H1 (cell line): ENCODE measurements around the gene RBMS1. TPM values are rescaled to one million over a fixed set of nuclear protein-coding genes. Genes with fewer than 3 reads are reported as not detected.

ENCODE experiments used
- CTCF ChIA-PET: fragments of 300-600 bp; sonication (Branson Sonifier 250); formaldehyde crosslinking; loops from one replicate; lab custom pipeline; 2021; ENCODE audit not compliant: partially characterized antibody; lab: Charles Lee
- POLR2A ChIA-PET: fragments of 300-600 bp; sonication (Branson Sonifier 250); formaldehyde crosslinking; loops from one replicate; lab custom pipeline; 2021; ENCODE audit warnings: inconsistent platforms; ENCODE audit not compliant: partially characterized antibody; lab: Charles Lee
- DNase-seq, 2 experiments: peaks; one replicate each; pipeline versions ENCODE4 v3.0.0 to v3.0.0-alpha.2; 2010 to 2022; ENCODE audit warnings: low spot score in 2 of 2, low read depth in 1 of 2, mixed read lengths in 1 of 2
- FAIRE-seq: peaks from 2 replicates; lab custom pipeline; 2011; peaks lifted over from hg19 to GRCh38; lab: Jason Lieb, UNC
- H2AFZ ChIP-seq: 2 replicates; pipeline ENCODE4 v1.8.1; 2012; ENCODE audit warnings: low read length, inconsistent platforms
- H2AK5ac ChIP-seq: 2 replicates; pipeline ENCODE4 v1.6.1; 2013; ENCODE audit warnings: low read depth, low read length
- H2BK120ac ChIP-seq: replicated peaks from 2 replicates; pipeline ENCODE3; 2013; ENCODE audit warnings: low read depth, low read length, inconsistent platforms
- H2BK12ac ChIP-seq: 2 replicates; pipeline ENCODE4 v1.6.1; 2013; ENCODE audit warnings: low read depth, low read length
- H2BK15ac ChIP-seq: 2 replicates; pipeline ENCODE4 v1.6.1; 2013; ENCODE audit warnings: low read length
- H2BK20ac ChIP-seq: 2 replicates; pipeline ENCODE4 v1.6.1; 2013; ENCODE audit warnings: low read length
- H2BK5ac ChIP-seq: 2 replicates; pipeline ENCODE4 v1.6.1; 2013; ENCODE audit warnings: low read depth, low read length
- H3K14ac ChIP-seq: 2 replicates; pipeline ENCODE4 v1.6.1; 2013; ENCODE audit warnings: inconsistent platforms; ENCODE audit not compliant: insufficient read length
- H3K18ac ChIP-seq: 2 replicates; pipeline ENCODE4 v1.6.1; 2013; ENCODE audit warnings: low read length; ENCODE audit errors: extremely low read depth
- H3K23ac ChIP-seq: 2 replicates; pipeline ENCODE4 v1.6.1; 2013; ENCODE audit warnings: inconsistent platforms; ENCODE audit not compliant: insufficient read length
- H3K23me2 ChIP-seq: 2 replicates; pipeline ENCODE4 v1.6.1; 2013; ENCODE audit warnings: low read depth, low read length
- H3K27ac ChIP-seq: 2 replicates; pipeline ENCODE4 v1.6.1; 2011; ENCODE audit warnings: low read depth, low read length, inconsistent platforms
- H3K27me3 ChIP-seq, 4 experiments: replicated peaks in 1 of 4; 1 replicate in 1 of 4; 2 replicates in 3 of 4; pipeline versions ENCODE4 v1.6.1 to v1.8.1; 2011 to 2013; ENCODE audit warnings: low read length in 3 of 4, mild to moderate bottlenecking in 3 of 4, inconsistent platforms in 2 of 4, mixed read lengths in 2 of 4, moderate library complexity in 1 of 4; ENCODE audit not compliant: control insufficient read depth in 3 of 4, insufficient read depth in 3 of 4; ENCODE audit errors: extremely low read depth in 1 of 4
- H3K36me3 ChIP-seq, 4 experiments: 2 replicates each; pipeline versions ENCODE4 v1.6.1 to v1.8.1; 2011 to 2013; ENCODE audit warnings: mild to moderate bottlenecking in 4 of 4, low read length in 3 of 4, moderate library complexity in 2 of 4, control low read depth in 1 of 4, inconsistent platforms in 1 of 4; ENCODE audit not compliant: insufficient read depth in 4 of 4, control insufficient read depth in 2 of 4
- H3K4ac ChIP-seq: replicated peaks from 2 replicates; pipeline ENCODE3; 2013; ENCODE audit warnings: low read length, low read depth, mixed read lengths, inconsistent platforms; ENCODE audit not compliant: insufficient read length
- H3K4me1 ChIP-seq, 4 experiments: replicated peaks in 1 of 4; 1 replicate in 1 of 4; 2 replicates in 3 of 4; pipeline versions ENCODE4 v1.6.1 to v1.8.1; 2011 to 2013; ENCODE audit warnings: low read length in 3 of 4, inconsistent platforms in 2 of 4, mixed read lengths in 1 of 4; ENCODE audit not compliant: insufficient read depth in 4 of 4, control insufficient read depth in 3 of 4
- H3K4me2 ChIP-seq, 2 experiments: 2 replicates each; pipeline versions ENCODE4 v1.6.1 to v1.8.1; 2011 to 2013; ENCODE audit warnings: low read depth in 2 of 2, low read length in 2 of 2, control low read depth in 1 of 2, inconsistent platforms in 1 of 2, mild to moderate bottlenecking in 1 of 2; ENCODE audit not compliant: insufficient read depth in 1 of 2
- H3K4me3 ChIP-seq, 4 experiments: fragments of 200-600, 300-600 bp in 1 of 4; sonication (generic), shearing (Covaris generic), sonication (Bioruptor Twin) in 1 of 4; 2 replicates each; pipeline versions ENCODE4 v1.5.1 to v1.8.1; 2011 to 2016; ENCODE audit warnings: low read length in 4 of 4, low read depth in 3 of 4, control low read depth in 2 of 4, inconsistent platforms in 2 of 4, mild to moderate bottlenecking in 2 of 4, mixed read lengths in 1 of 4, moderate library complexity in 1 of 4; ENCODE audit not compliant: insufficient read depth in 2 of 4; ENCODE audit errors: extremely low read depth in 1 of 4
- H3K56ac ChIP-seq: replicated peaks from 2 replicates; pipeline ENCODE3; 2013; ENCODE audit warnings: low read depth, mild to moderate bottlenecking, mixed read lengths, low read length, inconsistent platforms; ENCODE audit not compliant: insufficient read length
- H3K79me1 ChIP-seq: 2 replicates; pipeline ENCODE4 v1.6.1; 2013; ENCODE audit warnings: low read depth, low read length, control low read depth
- H3K79me2 ChIP-seq, 2 experiments: 2 replicates each; pipeline versions ENCODE4 v1.6.1 to v1.8.1; 2012 to 2013; ENCODE audit warnings: low read length in 2 of 2, mild to moderate bottlenecking in 2 of 2, inconsistent platforms in 1 of 2; ENCODE audit not compliant: insufficient read depth in 2 of 2, control insufficient read depth in 1 of 2
- H3K9ac ChIP-seq, 4 experiments: replicated peaks in 1 of 4; 1 replicate in 1 of 4; 2 replicates in 3 of 4; pipeline versions ENCODE4 v1.6.1 to v1.8.1; 2011 to 2013; ENCODE audit warnings: low read depth in 3 of 4, low read length in 3 of 4, control low read depth in 2 of 4, mild to moderate bottlenecking in 2 of 4, moderate library complexity in 2 of 4, inconsistent platforms in 1 of 4; ENCODE audit errors: extremely low read depth in 1 of 4
- H3K9me3 ChIP-seq, 2 experiments: 2 replicates each; pipeline versions ENCODE4 v1.6.1 to v1.8.1; 2012 to 2013; ENCODE audit warnings: mild to moderate bottlenecking in 2 of 2, moderate library complexity in 2 of 2, control low read depth in 1 of 2, inconsistent platforms in 1 of 2, low read depth in 1 of 2, low read length in 1 of 2, mixed read lengths in 1 of 2; ENCODE audit not compliant: insufficient read depth in 2 of 2
- H4K20me1 ChIP-seq, 2 experiments: replicated peaks in 1 of 2; 2 replicates each; pipeline versions ENCODE3 to v1.8.1; 2011 to 2013; ENCODE audit warnings: inconsistent platforms in 2 of 2, low read length in 2 of 2, mild to moderate bottlenecking in 1 of 2; ENCODE audit not compliant: insufficient read depth in 2 of 2, control insufficient read depth in 1 of 2
- H4K5ac ChIP-seq: 2 replicates; pipeline ENCODE4 v1.6.1; 2013; ENCODE audit warnings: low read length, low read depth, mixed read lengths, inconsistent platforms; ENCODE audit not compliant: insufficient read length
- H4K8ac ChIP-seq: 2 replicates; pipeline ENCODE4 v1.8.0; 2013; ENCODE audit warnings: mild to moderate bottlenecking, moderate library complexity, low read length, inconsistent platforms; ENCODE audit not compliant: insufficient read depth; ENCODE audit errors: extremely low read depth
- H4K91ac ChIP-seq: replicated peaks from 2 replicates; pipeline ENCODE3; 2013; ENCODE audit warnings: low read length, mixed read lengths, inconsistent platforms; ENCODE audit not compliant: insufficient read length
- POU5F1 ChIP-seq: IDR thresholded peaks from 2 replicates; pipeline ENCODE4 v1.6.1; 2011; ENCODE audit warnings: low read depth, mild to moderate bottlenecking, low read length, moderate library complexity
- WGBS, 2 experiments: shearing (Covaris generic) in 1 of 2; methylation state at CpG; one replicate each; pipeline versions ENCODE4 v1.1.6 to v1.1.7; 2013 to 2015; ENCODE audit warnings: low lambda C conversion rate in 2 of 2, mixed read lengths in 2 of 2, inconsistent platforms in 1 of 2, low coverage in 1 of 2, missing lambda C conversion rate in 1 of 2; ENCODE audit not compliant: insufficient replicate concordance in 2 of 2, insufficient coverage in 1 of 2, insufficient read length in 1 of 2; ENCODE audit errors: extremely low coverage in 1 of 2, missing lambda C conversion rate in 1 of 2; 5-methylcytosine and 5-hydroxymethylcytosine counted together
- polyA plus RNA-seq, 7 experiments: library from polyadenylated mRNA; depleted of rRNA in 3 of 7; stranded (reverse) in 5 of 7; unstranded in 2 of 7; fragments of >200 nt in 5 of 7; fragments of 200-250 nt in 2 of 7; gene quantifications; 1 replicate in 5 of 7; 2 replicates in 1 of 7; 4 replicates in 1 of 7; pipeline versions ENCODE4 v1.2.1 to v1.2.3, GENCODE V29; 2011 to 2013; ENCODE audit warnings: missing spikeins in 2 of 7, mixed read lengths in 2 of 7
- total RNA-seq: library from RNA; stranded (reverse); fragmentation: NEBNext Ultra II Directional; extraction: Animal tissue kit (Norgen Biotek cat#: 25700); gene quantifications from 2 replicates; pipeline ENCODE4 v1.2.1, GENCODE V29; 2021

The RBMS1 gene
- total and polyA plus RNA-seq, 2 of the 8 experiments (the other 6 are each of a cell fraction or from before 2014, with no cell fraction given): 53.7 to 60.0 TPM

GRCh38 chr2:160372010-160372356, 121.6 kb downstream of the RBMS1 start:
- no peak overlapping the region for H3K56ac ChIP-seq
- H3K36me3 ChIP-seq: no peaks in the 10 kb centered on the region; a peak in 1 of 8 replicates
- no peak overlapping the region for H3K14ac ChIP-seq
- no peak overlapping the region for H2BK12ac ChIP-seq
- FAIRE-seq (no peak), DNase-seq (no peak)
- no peak overlapping the region for H3K4me3 ChIP-seq
- no peak overlapping the region for H2AFZ ChIP-seq
- H3K79me1 ChIP-seq: peaks cover 5% of the 10 kb centered on the region
- no peak overlapping the region for H4K91ac ChIP-seq
- H3K27me3 ChIP-seq: no peaks in the 10 kb centered on the region
- no peaks in the 10 kb centered on the region for H3K9me3 ChIP-seq
- no peak overlapping the region for H2AK5ac ChIP-seq
- H3K4me1 ChIP-seq: peaks cover 5 to 17% (median 16%) of the 10 kb centered on the region in 4 experiments; a peak in 6 of 7 replicates
- no peak overlapping the region for H3K23ac ChIP-seq
- no peak overlapping the region for H3K18ac ChIP-seq
- POLR2A ChIA-PET: no interaction called here
- peaks cover 4 to 88% of the 10 kb centered on the region in 2 experiments; a peak in 3 of 4 replicates for H3K79me2 ChIP-seq
- 77% methylated on average over 1 of the region's 1 CpG; no CpG with 5 or more reads in 1 of the 2 experiments for WGBS, 2 experiments
- no peaks in the 10 kb centered on the region for H3K23me2 ChIP-seq
- CTCF ChIA-PET: interaction anchor here (1.3 kb wide), 1 partner anchor 34 kb away, joined by 3 read pairs; no protein-coding TSS in a partner anchor
- H4K8ac ChIP-seq: no peak overlapping the region
- H3K27ac ChIP-seq: no peak overlapping the region
- H2BK120ac ChIP-seq: no peak overlapping the region
- no peak overlapping the region for H3K9ac ChIP-seq
- no peak overlapping the region for H3K4ac ChIP-seq
- no peak overlapping the region for H2BK20ac ChIP-seq
- H4K20me1 ChIP-seq: peaks cover 2 to 7% of the 10 kb centered on the region in 2 experiments
- no peak overlapping the region for H2BK15ac ChIP-seq
- H3K4me2 ChIP-seq: no peak overlapping the region
- no peak overlapping the region for H4K5ac ChIP-seq
- H2BK5ac ChIP-seq: no peak overlapping the region
- TF ChIP-seq POU5F1: no peak
